ENCODE data around the gene CDC73. TPM values are rescaled to one million over a fixed set of nuclear protein-coding genes. Genes with fewer than 3 reads are reported as not detected.

Gene CDC73
- total RNA-seq, 1 experiment from 2014 or later, result 62.5 TPM

- no peaks in the 10 kb centered on the region for H3K36me3 Mint-ChIP-seq (ENCODE audit: insufficient read depth in 1 of 3, low read depth in 3 of 3)
- H2AFZ ChIP-seq (ENCODE audit: low read length), result no peak overlapping the region
Measured at GRCh38 chr1:193114485-193115095, 7.2 kb upstream of the CDC73 start.

More at GRCh38 chr1:193114485-193115095, 7.2 kb upstream of the CDC73 start:
- Histone ChIP-seq H3K4me2 (ENCODE audit: insufficient read depth, insufficient read length, low read length) (no peak overlapping the region), H2BK15ac (ENCODE audit: low read depth, low read length) (no peak overlapping the region), H3K4me1 (ENCODE audit: insufficient read depth, low read length) (peaks cover 7% of the 10 kb centered on the region; the same call in 1 of the 2 replicates), H4K91ac (ENCODE audit: insufficient read length, low read depth, low read length) (no peak overlapping the region), H2BK12ac (ENCODE audit: insufficient read length, low read depth, low read length) (no peak overlapping the region), H3K9ac (ENCODE audit: extremely low read depth, insufficient read length, low read length) (no peak overlapping the region), H2AK5ac (ENCODE audit: insufficient read length, low read length) (no peak overlapping the region), H2BK120ac (ENCODE audit: low read depth, low read length, poor library complexity, severe bottlenecking) (no peak overlapping the region), H3T11ph (ENCODE audit: low read length) (no peak overlapping the region), H3K79me1 (ENCODE audit: insufficient read depth, low read depth, low read length, poor library complexity, severe bottlenecking) (no peaks in the 10 kb centered on the region), H4K20me1 (ENCODE audit: control insufficient read depth, insufficient read depth, insufficient read length) (no peaks in the 10 kb centered on the region), H3K23ac (ENCODE audit: insufficient read length, low read depth, low read length) (no peak overlapping the region), H2BK5ac (ENCODE audit: insufficient read length, low read length) (no peak overlapping the region), H3K56ac (ENCODE audit: insufficient read length, low read depth, low read length) (no peak overlapping the region), H3K27me3 (ENCODE audit: insufficient read depth, low read length) (no peaks in the 10 kb centered on the region), H3K23me2 (ENCODE audit: insufficient read length, low read depth, low read length, poor library complexity, severe bottlenecking) (no peaks in the 10 kb centered on the region), H3K18ac (ENCODE audit: insufficient read length, low read depth, low read length) (no peak overlapping the region), H4K8ac (replicated peaks; ENCODE audit: insufficient read length, low read depth, low read length) (no peak overlapping the region), H3K9me3 (ENCODE audit: control insufficient read depth, low read depth, low read length) (no peaks in the 10 kb centered on the region), H4K5ac (ENCODE audit: insufficient read length, low read depth, low read length) (no peak overlapping the region), H2BK20ac (ENCODE audit: low read depth, low read length, poor library complexity, severe bottlenecking) (no peak overlapping the region), H3K27ac (ENCODE audit: insufficient read length, low read depth, low read length) (no peak overlapping the region), H3K14ac (ENCODE audit: insufficient read depth, low read length) (no peak overlapping the region), H3K79me2 (ENCODE audit: insufficient read depth, low read length) (no peaks in the 10 kb centered on the region), H3K4ac (ENCODE audit: low read depth, low read length) (no peak overlapping the region)
- WGBS (ENCODE audit: extremely low coverage, insufficient read length, low lambda C conversion rate), result no CpG with 5 or more reads among the region's 6 CpGs
- Mint-ChIP-seq H3K9me3 (no peaks in the 10 kb centered on the region), H3K27ac (no peak overlapping the region), H3K4me1 (peaks cover 28 to 31% of the 10 kb centered on the region in 2 experiments), H3K4me3 (no peak overlapping the region), H3K27me3 (ENCODE audit: low read depth) (peaks cover 2% of the 10 kb centered on the region; the same call in 1 of the 2 replicates)
- TF ChIP-seq CTCF (conservative IDR thresholded peaks at IDR 0.05), result no peak
- no peak for DNase-seq

Data from H9 (cell line).